ENCODE results near the gene CNST. TPM values are rescaled to one million over a fixed set of nuclear protein-coding genes. Genes with fewer than 3 reads are reported as not detected.

CNST gene
- total and polyA plus RNA-seq, 9 of the 15 experiments (the other 6 are each of a cell fraction or from before 2014, with no cell fraction given) = 17.0 to 55.3 (median 30.8) TPM

- TF ChIP-seq CUX1 (CRISPR knock-in tag; IDR thresholded peaks at IDR 0.05) = no peak; the same call in 1 of the 2 replicates
- peak in 1 of 2 experiments; percentile 11; a peak in 1 of 4 replicates for TF ChIP-seq KDM1A (IDR thresholded peaks at IDR 0.05)
- no peak for TF ChIP-seq ZNF830 (CRISPR knock-in tag; IDR thresholded peaks at IDR 0.05)
- no peak for TF ChIP-seq SMARCA5 (IDR thresholded peaks at IDR 0.05)
- TF ChIP-seq NR2C2 (CRISPR knock-in tag; IDR thresholded peaks at IDR 0.05) = no peak
- peak; percentile 85 for TF ChIP-seq NR2C2 (tag; IDR thresholded peaks at IDR 0.05)
- TF ChIP-seq ZNF318 (IDR thresholded peaks at IDR 0.05; ENCODE audit: borderline replicate concordance in 1 of 2, low read depth in 1 of 2) = 0 out of 4 replicates have a peak, but pooled peaks of 1 of the 2 experiments have one; percentile 87
- no peak for TF ChIP-seq RBFOX2 (IDR thresholded peaks at IDR 0.05; ENCODE audit: low read depth, low read length)
- TF ChIP-seq THRAP3 (IDR thresholded peaks at IDR 0.05; ENCODE audit: borderline replicate concordance) = 0 out of 2 replicates have a peak, but pooled peaks have one; percentile 8
Observed at GRCh38 chr1:246583448-246584185, 17.4 kb downstream of the CNST start (continued).

Measured in K562 (cell line).